Measurements from ENCODE around the gene MFSD6.

DNA sequence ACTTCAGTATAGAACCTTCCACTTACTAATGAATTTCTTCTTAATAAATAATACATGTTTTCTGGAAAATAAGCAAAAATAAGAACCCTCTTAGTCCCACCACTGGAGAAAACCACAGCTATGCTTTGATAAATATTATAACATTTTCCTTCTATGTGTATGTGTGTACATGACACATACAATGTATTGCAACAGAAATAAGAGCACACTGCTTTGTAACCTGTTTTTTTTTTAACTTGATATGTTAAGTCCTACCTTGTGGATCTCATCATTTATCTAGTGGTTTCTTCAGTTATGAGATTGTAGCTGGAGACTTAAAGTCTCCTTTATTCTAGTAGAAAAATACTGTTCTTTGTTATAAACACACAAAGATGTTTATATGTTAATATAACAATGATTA is 47.6 kb upstream of the MFSD6 start:
- TF ChIP-seq EZH2 (IDR thresholded peaks at IDR 0.05) (no peak), EZH2phosphoT487 (IDR thresholded peaks at IDR 0.05) (no peak)
